Retinal pigment epithelial cell (primary cell): ENCODE data around the gene ANKIB1.

Experiments used
- DNase-seq: peaks from one replicate; pipeline ENCODE4 v3.0.0-alpha.2; 2010; ENCODE audit warnings: low read depth
- H3K4me3 ChIP-seq: 2 replicates; pipeline ENCODE4 v1.5.1; 2011; ENCODE audit warnings: mild to moderate bottlenecking, low read length, control low read depth, moderate library complexity
- CTCF ChIP-seq: conservative IDR thresholded peaks from 2 replicates; pipeline ENCODE4 v1.5.1; 2011; ENCODE audit warnings: low read depth, low read length, control low read depth, inconsistent platforms

The ANKIB1 gene

GRCh38 chr7:92413550-92413949 is 167.8 kb downstream of the ANKIB1 start:
- no peak for TF ChIP-seq CTCF
- H3K4me3 ChIP-seq, result no peak overlapping the region
- no peak for DNase-seq

GRCh38 chr7:92415225-92415624 is 169.5 kb downstream of the ANKIB1 start:
- no peak for DNase-seq
- H3K4me3 ChIP-seq, result no peak overlapping the region
- TF ChIP-seq CTCF, result no peak

GRCh38 chr7:92417913-92418312 is 172.1 kb downstream of the ANKIB1 start:
- no peak for DNase-seq
- no peak for TF ChIP-seq CTCF
- no peak overlapping the region for H3K4me3 ChIP-seq

GRCh38 chr7:92421676-92422435 is 176.1 kb downstream of the ANKIB1 start:
- no peak overlapping the region for H3K4me3 ChIP-seq
- no peak for DNase-seq
- TF ChIP-seq CTCF, result no peak

- TF ChIP-seq CTCF, result no peak
- H3K4me3 ChIP-seq, result no peak overlapping the region
- DNase-seq, result no peak
These were observed 177.2 kb downstream of the ANKIB1 start for GRCh38 chr7:92422926-92423325.

- no peak overlapping the region for H3K4me3 ChIP-seq
- DNase-seq, result no peak
- TF ChIP-seq CTCF, result no peak
These were observed 177.9 kb downstream of the ANKIB1 start for GRCh38 chr7:92423710-92424131.

- H3K4me3 ChIP-seq, result no peak overlapping the region
- DNase-seq, result no peak
- TF ChIP-seq CTCF, result no peak
These were observed 179.7 kb downstream of the ANKIB1 start for GRCh38 chr7:92425311-92425947.
